ENCODE measurements around the gene RPL22L1.
"Not testable (repeated sequence)": the region's sequence is repeated elsewhere in the genome, so short reads cannot be mapped to it uniquely, and the experiment has no call there.

RPL22L1 gene

GRCh38 chr3:170826047-170826446 lies 43.9 kb downstream of the RPL22L1 start:
- DNase-seq = no peak

GRCh38 chr3:170823562-170823961 lies 46.4 kb downstream of the RPL22L1 start:
- DNase-seq = not testable (repeated sequence)

- DNase-seq = not testable (repeated sequence)
These were observed 51.7 kb downstream of the RPL22L1 start for GRCh38 chr3:170818325-170818724.

- not testable (repeated sequence) for DNase-seq
These were observed 52.5 kb downstream of the RPL22L1 start for GRCh38 chr3:170817471-170817870.

GRCh38 chr3:170816841-170817240 lies 53.2 kb downstream of the RPL22L1 start:
- DNase-seq = no peak

- DNase-seq = no peak
These were observed 53.7 kb downstream of the RPL22L1 start for GRCh38 chr3:170816341-170816740.

GRCh38 chr3:170815936-170816335 lies 54.1 kb downstream of the RPL22L1 start:
- no peak for DNase-seq

- no peak for DNase-seq
These were observed 54.7 kb downstream of the RPL22L1 start for GRCh38 chr3:170815340-170815739.
